NT2/D1 (cell line): ENCODE results near the gene MAP3K2.
"Not testable (repeated sequence)": the region's sequence is repeated elsewhere in the genome, so short reads cannot be mapped to it uniquely, and the experiment has no call there.

Source experiments
- SUZ12 ChIP-seq: IDR thresholded peaks from 2 replicates; pipeline ENCODE4 v1.6.1; 2011; ENCODE audit not compliant: insufficient read length, insufficient read depth; ENCODE audit errors: extremely low read depth
- YY1 ChIP-seq: IDR thresholded peaks from 2 replicates; pipeline ENCODE4 v1.6.1; 2011; ENCODE audit not compliant: insufficient read length, insufficient read depth

GRCh38 chr2:127353873-127354676, 33.7 kb downstream of the MAP3K2 start:
- TF ChIP-seq SUZ12, YY1: not testable (repeated sequence)
